Activated CD8-positive, alpha-beta memory T cell treated with anti-CD3 and anti-CD28 coated beads for 36 hours (primary cell): Measurements from ENCODE around the gene SRSF7. TPM values are rescaled to one million over a fixed set of nuclear protein-coding genes. Genes with fewer than 3 reads are reported as not detected.
"Not testable (repeated sequence)": the region's sequence is repeated elsewhere in the genome, so short reads cannot be mapped to it uniquely, and the experiment has no call there.

Experiments used
- CTCF ChIA-PET: fragments of 350-600 bp; sonication (Branson Sonifier 250); formaldehyde crosslinking; loops from one replicate; lab custom pipeline; 2021; ENCODE audit warnings: antibody characterized with exemption; lab: Charles Lee
- POLR2A ChIA-PET: fragments of 350-600 bp; sonication (Branson Sonifier 250); formaldehyde crosslinking; loops from one replicate; lab custom pipeline; 2021; ENCODE audit warnings: antibody characterized with exemption; lab: Charles Lee
- total RNA-seq, 2 experiments: library from RNA; stranded (reverse); gene quantifications; one replicate each; pipeline ENCODE4 v1.2.3, GENCODE V29; 2021

The SRSF7 gene
- 100 to 1,000 TPM; 358 to 371 TPM for total RNA-seq

DNA sequence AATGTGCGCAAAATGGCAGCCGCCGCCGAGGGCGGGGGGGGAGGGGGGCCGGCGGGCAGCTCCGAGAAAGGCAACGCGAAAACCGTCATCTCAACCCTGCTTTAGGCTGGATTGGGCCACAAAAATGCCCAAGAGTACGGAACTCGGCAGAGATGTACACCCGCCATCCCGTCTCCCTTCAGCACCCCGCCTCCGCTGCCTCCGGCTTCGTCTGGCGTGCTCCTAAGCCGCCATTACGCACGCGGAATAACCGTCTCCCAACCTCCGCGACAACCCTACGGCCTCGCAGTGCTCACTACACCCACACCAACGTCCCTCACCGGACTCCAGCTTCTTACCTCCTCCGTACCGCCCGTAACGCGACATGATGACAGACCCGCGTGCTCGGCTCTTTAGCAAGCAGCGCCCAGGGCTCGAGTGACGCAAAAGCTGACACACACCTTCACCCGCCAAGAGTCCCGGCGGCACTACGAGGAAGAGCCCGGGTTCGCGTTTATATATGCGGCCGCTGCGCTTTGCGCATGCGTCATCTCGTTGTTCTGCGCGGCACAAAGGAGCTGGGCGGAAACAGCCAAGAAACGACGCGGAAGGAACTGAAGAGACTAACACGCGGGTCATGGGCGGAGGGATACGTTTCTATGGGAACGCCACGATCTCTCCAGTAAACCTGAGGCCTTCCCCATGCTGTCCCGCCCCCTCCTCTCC, at the start of gene SRSF7:
TSS of gene SRSF7 (minus strand) at position 471 of the 705 bp plus-strand sequence. CDS start at position 366, 105 bp downstream.
- CTCF ChIA-PET = interaction anchor here (0.7 to 6.2 kb wide), 5 partner anchors 10 to 151 kb away, joined by 3 to 51 read pairs (median 4); partner anchors contain the start of gene HNRNPLL
- POLR2A ChIA-PET = interaction anchor here (0.6 to 7.6 kb wide), 30 partner anchors 8 to 1099 kb away, joined by 3 to 200 read pairs (median 4); partner anchors contain the start of genes ATL2, DHX57, GALM and HNRNPLL

DNA sequence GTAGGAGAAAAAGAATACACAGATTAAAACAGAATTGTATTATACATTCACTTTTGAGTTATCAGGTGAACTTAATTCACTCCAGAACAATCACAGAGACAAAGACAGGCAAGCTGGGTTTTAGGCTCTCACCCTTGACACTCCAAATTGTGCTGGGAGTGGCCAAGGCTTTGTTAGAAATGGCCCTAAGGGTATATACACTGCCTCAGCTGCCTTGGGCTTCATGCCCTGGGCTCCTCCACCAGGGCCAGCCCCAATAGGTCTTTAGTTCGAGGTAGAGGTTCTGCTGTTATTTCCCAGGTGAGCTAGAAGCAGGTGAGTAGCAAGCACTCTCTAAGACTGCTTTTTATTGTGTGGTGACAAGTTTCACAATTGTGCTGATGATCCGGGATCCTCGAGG, 46.8 kb upstream of the SRSF7 start:
- ChIA-PET POLR2A (interaction anchor here (0.8 kb wide), 1 partner anchor 19 kb away, joined by 5 read pairs; no protein-coding TSS in a partner anchor), CTCF (no interaction called here)

DNA sequence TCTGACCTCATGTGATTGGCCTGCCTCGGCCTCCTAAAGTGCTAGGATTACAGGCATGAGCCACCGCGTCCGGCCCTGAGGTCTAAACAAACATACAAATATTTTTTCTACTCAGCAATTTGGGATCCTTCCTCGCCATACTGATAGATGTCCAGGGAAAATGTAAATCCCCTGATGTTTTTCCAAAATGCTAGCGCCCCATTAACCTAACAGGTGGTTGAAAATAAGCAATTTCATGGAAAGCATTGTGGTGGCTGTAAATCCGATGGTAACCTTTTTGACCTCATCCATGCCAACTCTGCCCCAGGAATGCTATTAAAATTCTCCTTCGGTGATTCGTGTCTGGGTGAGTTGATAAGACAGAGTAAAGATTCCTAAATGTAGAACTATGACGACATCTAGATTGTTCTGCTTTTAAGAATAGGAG, 46.1 kb upstream of the SRSF7 start:
- ChIA-PET POLR2A (interaction anchor here (0.8 kb wide), 1 partner anchor 18 kb away, joined by 5 read pairs; no protein-coding TSS in a partner anchor), CTCF (no interaction called here)

DNA sequence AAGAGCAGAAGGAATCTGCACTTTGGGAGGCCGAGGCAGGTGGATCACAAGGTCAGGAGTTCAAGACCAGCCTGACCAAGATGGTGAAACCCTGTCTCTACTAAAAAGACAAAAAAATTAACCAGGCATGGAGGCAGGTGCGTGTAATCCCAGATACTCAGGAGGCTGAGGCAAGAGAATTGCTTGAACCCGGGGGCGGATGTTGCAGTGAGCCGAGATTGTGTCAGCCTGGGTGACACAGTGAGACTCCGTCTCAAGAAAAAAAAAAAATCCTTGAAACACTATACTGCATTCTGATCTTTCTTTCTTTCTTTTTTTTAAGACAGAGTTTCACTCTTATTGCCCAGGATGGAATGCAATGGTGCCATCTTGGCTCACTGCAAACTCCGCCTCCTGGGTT, 43.9 kb upstream of the SRSF7 start:
- CTCF ChIA-PET = interaction anchor here (0.9 kb wide), 1 partner anchor 433 kb away, joined by 3 read pairs; no protein-coding TSS in a partner anchor
- POLR2A ChIA-PET = not testable (repeated sequence)

DNA sequence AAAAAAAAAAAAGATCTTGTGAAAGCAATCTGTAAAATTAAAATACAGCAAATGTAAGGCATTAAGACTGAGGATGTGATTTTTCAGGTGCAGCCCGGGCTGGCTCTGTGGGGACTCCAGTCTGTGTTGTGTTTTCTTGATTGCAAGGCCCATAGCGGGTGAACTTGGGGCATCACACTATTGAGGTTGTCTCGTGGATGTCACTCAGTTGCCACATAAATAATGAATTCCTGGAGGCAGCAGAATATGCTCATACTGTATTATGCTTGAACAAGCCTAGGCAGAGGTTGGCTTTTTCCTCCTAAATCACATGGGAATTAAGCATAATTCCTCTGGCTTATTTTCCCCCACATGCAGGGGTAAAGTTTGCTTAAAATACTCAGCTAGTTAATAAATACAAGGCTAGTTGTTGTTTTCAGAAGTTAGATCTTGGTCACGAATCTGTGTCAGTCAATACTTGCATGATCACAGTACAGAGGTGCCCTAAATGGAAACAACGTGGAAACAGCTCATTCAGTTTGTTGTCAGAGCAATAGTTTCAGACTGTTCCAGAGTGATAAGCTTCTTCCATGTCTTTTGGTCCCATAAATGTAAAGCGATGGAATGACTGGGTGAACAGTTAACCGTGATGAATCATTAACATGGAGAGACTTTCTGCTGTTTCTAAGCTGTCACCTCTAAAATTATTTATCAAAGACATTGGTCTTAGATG, 43.2 kb upstream of the SRSF7 start:
- CTCF ChIA-PET = interaction anchor here (0.9 kb wide), 1 partner anchor 434 kb away, joined by 3 read pairs; no protein-coding TSS in a partner anchor
- POLR2A ChIA-PET = no interaction called here

DNA sequence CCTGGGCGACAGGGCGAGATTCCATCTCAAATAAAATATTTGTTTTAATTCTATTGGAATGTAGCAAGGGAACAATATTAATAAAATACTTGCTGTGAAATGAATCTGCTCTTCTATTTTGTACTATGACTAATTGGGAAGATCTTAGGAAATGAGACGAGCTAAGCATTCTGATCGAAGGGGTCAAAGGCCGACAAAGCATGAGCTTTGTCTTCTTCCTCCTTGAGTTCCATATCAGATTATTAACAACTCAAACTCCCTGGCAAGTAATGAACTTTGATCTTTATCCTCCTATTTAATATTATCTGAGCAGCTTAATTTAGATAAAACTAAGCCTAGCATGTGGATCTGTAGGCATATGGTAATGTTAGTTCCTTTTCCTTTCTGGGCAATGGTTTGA, 42.4 kb upstream of the SRSF7 start:
- CTCF ChIA-PET = no interaction called here
- POLR2A ChIA-PET = no interaction called here

DNA sequence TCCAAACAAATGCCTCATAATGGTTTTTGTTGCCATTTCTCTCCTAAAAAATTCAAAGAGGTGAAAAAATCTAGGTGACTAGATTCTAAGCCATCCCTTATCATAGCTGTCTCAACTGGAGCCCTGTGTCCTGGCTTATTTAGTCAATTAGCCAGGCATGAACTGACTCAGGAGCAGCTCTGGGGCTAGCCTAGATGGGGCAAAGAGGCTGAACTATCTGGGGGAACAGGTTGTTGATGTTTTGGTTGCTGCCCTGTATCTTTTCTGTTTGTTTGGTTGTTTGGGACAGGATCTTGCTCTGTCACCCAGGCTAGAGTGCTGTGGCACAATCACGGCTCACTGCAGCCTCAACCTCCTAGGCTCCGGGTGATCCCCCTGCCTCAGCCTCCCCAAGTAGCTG, 41.6 kb upstream of the SRSF7 start:
- POLR2A ChIA-PET = no interaction called here
- CTCF ChIA-PET = no interaction called here

DNA sequence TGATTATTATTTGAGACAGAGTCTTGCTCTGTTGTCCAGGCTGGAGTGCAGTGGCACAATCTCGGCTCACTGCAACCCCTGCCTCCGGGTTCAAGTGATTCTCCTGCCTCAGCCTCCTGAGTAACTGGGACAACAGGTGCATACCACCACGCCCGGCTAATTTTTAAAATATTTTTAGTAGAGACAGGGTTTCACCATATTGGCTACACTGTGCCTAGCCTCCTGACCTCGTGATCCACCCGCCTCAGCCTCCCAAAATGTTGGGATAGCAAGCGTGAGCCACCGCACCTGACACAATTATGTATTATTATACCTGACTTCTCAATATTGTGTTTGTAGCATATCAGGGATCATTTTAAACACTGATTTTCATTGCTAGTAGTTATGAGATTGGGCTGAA, 41.2 kb upstream of the SRSF7 start:
- CTCF ChIA-PET, POLR2A ChIA-PET: not testable (repeated sequence)

DNA sequence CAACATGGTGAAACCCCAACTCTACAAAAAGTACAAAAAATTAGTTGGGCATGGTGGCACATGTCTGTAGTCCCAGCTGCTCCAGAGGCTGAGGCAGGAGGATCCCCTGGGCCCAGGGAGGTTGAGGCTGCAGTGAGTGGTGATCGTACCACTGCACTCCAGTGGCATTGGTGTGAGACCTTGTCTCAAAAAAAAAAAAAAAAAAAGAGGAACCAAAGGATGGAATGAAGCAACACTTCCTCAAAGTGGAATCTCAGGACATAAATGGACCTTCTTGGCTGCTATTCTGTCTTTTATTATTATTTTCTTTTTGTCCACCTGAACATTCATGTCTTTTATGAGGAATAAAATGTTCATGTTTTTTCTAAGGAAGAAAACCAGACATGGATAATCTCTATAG, 40.6 kb upstream of the SRSF7 start:
- CTCF ChIA-PET = no interaction called here
- POLR2A ChIA-PET = no interaction called here

DNA sequence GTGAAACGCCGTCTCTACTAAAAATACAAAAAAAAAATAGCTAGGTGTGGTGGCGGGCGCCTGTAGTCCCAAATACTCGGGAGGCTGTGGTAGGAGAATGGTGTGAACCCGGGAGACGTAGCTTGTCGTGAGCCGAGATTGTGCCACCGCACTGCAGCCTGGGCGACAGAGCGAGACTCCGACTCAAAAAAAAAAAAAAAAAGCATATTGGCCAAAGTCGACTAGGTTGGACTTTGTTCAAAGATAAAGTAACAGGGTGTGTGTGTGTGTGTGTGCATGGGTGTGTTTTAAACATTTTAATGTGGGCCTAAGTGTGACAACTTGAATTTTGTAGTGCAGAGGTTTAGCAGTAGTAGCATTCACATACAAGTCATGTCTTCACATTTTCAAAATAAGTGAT, 38.5 kb upstream of the SRSF7 start:
- CTCF ChIA-PET = interaction anchor here (0.7 kb wide), 1 partner anchor 333 kb away, joined by 3 read pairs; no protein-coding TSS in a partner anchor
- POLR2A ChIA-PET = interaction anchor here (0.6 kb wide), 1 partner anchor 11 kb away, joined by 7 read pairs; no protein-coding TSS in a partner anchor

DNA sequence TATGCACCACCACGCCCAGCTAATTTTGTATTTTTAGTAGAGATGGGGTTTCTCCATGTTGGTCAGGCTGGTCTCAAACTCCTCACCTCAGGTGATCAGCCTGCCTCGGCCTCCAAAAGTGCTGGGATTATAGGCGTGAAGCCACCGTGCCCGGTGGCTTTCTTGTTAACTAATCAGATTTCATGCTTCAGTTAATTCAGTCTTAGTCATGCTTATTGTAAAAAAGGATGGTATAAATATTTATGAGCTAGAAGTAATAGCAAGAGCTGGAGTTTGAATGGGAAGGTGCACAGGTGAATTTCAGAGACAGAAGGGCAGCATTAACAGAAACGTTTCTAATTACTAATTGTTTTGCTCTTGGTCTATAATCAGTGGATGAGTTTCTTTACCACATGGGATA, 37.1 kb upstream of the SRSF7 start:
- CTCF ChIA-PET = no interaction called here
- POLR2A ChIA-PET = interaction anchor here (0.6 to 1.7 kb wide), 2 partner anchors 37 to 136 kb away, joined by 3 to 4 read pairs; partner anchors contain the start of gene SRSF7

DNA sequence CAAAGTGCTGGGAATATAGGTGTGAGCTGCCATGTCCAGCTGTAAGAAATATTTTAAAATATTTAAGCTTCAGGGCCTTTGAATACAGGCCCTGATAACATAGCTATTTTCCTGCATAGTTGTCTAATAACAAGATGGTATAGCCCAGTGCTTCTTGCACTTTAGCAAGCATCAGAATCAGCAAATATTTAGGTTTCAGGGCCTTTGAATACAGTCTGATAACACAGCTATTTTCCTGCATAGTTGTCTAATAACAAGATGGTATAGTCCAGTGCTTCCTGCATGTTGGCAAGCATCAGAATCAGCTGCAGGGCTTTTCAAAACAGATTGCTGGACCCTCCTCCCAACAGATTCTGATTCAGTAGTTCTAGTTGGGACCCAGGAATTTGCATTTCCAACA, 32.4 kb upstream of the SRSF7 start:
- POLR2A ChIA-PET = no interaction called here
- CTCF ChIA-PET = no interaction called here

DNA sequence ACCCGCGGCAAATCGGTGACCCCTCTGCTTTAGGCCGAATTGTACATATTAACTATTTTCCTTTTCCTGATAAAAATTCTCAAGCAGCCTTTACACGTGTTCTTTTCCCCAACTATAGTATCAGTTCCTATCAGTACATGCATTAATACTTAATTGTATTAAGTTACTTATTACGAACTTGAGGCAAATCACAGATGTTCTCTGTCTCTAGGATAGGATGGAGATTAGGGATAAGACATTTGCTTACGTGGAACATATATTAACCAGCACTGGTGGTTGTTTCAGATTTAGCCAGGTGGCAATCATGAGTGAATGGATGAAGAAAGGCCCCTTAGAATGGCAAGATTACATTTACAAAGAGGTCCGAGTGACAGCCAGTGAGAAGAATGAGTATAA, 27.5 kb upstream of the SRSF7 start:
- POLR2A ChIA-PET = interaction anchor here (0.5 to 1.6 kb wide), 2 partner anchors 19 to 28 kb away, joined by 5 to 6 read pairs; partner anchors contain the start of gene SRSF7
- CTCF ChIA-PET = interaction anchor here (1.5 kb wide), 1 partner anchor 27 kb away, joined by 3 read pairs; the partner anchor contains the start of gene SRSF7

DNA sequence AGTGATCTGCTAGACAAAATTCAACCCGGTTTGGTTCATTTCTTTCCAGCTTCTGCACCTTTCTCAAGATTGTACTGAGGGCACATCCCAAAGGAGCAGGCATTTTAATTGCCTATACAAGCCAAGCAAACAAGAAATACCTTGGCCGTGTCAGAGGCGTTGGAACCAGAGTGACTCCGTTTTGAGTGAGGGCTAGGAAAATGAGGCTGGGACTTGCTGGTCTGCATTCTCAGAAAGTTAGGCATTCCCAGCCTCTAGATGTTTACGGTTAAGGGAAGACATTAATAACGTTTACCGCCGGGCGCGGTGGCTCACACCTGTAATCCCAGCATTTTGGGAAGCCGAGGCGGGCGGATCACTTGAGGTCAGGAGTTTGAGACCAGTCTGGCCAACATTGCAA, 25.4 kb upstream of the SRSF7 start:
- ChIA-PET CTCF (no interaction called here), POLR2A (interaction anchor here (0.6 kb wide), 1 partner anchor 8 kb away, joined by 4 read pairs; no protein-coding TSS in a partner anchor)

DNA sequence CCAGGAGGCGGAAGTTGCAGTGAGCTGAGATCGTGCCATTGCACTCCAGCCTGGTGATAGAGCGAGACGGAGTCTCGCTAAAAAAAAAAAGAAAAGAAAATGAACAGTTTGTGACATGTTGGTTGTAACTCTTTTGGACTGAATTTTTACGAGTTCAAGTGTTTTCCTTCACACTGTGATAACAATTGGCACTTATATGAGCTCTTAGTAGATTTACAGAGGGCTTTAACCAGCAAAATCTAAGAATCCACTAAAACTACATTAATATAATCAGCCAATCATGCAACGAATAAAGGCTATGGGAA, 24.7 kb upstream of the SRSF7 start:
- POLR2A ChIA-PET = no interaction called here

DNA sequence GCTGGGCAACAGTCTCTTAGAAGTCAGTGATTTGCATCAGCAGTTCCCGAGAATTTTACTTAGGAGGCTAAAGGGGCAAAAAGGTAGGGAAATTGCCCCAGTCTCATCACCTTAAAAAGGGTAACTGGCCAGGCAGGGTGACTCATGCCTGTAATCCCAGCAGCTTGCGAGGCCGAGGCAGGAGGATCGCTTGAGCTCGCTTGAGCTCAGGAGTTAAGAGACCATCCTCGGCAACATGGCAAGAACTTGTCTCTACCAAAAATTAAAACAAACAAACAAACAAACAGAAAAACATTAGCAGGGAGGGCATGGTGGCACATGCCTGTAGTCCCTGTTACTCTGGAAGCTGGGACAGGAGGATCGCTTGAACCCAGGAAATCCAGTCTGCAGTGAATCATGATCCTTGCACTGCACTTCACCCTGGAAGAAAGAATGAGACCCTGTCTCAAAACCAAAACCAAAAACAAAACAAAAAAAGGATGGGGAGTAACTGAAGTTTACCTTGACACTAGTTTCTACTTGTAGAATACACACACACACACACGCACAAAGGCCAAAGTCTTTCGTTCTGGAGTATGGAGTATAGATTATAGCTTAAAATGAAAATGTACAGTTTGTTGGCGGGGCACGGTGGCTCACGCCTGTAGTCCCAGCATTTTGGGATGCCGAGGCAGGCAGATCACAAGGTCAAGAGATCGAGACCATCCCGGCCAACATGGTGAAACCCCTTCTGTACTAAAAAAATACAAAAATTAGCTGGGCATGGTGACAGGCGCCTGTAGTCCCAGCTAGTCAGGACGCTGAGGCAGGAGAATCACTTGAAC, 24.1 kb upstream of the SRSF7 start:
- ChIA-PET CTCF (no interaction called here), POLR2A (no interaction called here)

More for the DNA sequence above, 24.7 kb upstream of the SRSF7 start:
- CTCF ChIA-PET = no interaction called here

DNA sequence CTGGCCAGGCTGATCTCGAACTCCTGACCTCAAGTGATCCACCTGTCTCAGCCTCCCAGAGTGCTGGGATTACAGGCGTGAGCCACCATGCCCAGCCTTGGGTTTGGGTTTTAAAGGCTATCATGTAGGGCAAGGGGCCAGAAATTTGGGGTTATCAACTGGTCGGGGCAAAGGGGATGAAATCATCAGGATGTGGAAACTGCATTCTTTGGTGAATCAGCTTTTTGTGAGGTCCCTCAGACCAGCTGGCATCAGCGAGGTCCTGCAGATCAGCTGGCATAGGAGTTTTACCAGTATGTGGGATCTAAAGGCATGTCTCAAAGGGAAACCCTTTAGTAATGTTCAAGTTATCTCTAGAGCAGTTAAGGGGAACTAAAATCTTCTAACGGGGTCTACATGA, 20.5 kb upstream of the SRSF7 start:
- CTCF ChIA-PET = no interaction called here
- POLR2A ChIA-PET = no interaction called here

DNA sequence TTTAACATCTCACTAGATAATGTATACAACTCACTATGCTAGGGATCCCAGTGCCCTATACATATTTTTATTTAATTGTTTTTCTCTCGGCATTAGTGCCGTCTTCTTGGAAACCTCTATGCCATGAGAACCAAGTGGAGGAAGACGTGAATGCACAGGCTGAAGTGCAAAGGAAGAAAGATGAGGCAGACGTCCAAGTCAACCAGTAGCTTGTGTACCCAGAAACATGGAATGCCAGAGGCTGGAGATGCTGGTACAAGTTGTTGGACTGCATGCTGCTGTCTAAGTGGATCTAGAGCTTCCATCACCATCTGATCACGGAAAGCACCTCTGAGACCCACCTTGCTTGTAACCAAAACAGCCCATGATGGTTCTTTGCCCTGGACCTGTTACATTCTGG, 14.4 kb upstream of the SRSF7 start:
- ChIA-PET POLR2A (no interaction called here), CTCF (no interaction called here)

DNA sequence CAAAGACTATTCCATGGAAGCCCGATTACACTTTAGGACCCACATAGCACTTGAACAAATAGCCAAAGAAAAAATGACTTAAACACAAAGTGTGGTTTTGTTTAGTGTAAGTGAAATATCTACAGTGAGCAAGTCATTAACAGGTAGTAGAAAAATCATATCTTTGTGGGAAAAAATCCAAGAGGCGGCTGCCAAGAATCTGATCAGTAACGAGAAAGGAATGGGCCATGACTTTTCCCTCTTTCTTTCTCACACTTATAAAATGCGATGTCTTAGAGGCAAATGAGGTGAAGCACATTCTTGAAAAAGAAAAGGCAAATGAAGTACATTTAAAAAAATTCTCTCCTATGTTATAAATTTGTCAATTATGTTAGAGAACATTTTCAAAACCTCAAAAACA, 14.0 kb upstream of the SRSF7 start:
- ChIA-PET CTCF (no interaction called here), POLR2A (no interaction called here)
